ENCODE measurements around the gene GSTM1.

- no peak for TF ChIP-seq CTCF (IDR thresholded peaks at IDR 0.05; ENCODE audit: insufficient read depth, low read length, poor library complexity, severe bottlenecking)
- TF ChIP-seq EZH2phosphoT487 (conservative IDR thresholded peaks at IDR 0.05; ENCODE audit: low read length), result no peak
Measured at GRCh38 chr1:109714661-109715372, 27.2 kb downstream of the GSTM1 start.

Measured in SU-DHL-6 (cell line).